ENCODE results near the gene TIRAP. TPM values are rescaled to one million over a fixed set of nuclear protein-coding genes. Genes with fewer than 3 reads are reported as not detected.

The TIRAP gene
- total RNA-seq, 1 donor from 2014 or later, result 11.7 TPM

DNA sequence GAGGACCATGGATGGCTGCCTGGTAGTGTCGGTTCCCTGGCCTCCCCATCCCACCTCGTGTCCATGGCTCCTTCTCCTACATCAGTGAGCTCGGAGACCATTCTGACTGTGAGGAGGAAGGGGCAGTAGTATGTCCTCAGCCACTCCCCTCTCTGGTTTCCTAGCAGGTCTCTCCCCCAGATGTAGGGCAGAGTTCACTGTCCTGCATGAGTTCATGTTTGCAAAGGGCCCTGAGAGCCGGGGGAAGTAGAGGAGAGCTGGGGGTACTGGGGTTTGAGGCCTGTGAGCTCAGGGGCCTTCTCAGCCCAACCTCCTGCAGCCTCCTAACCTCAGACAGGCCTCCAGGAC, 54.2 kb downstream of the TIRAP start:
- no peak for TF ChIP-seq CTCF (IDR thresholded peaks at IDR 0.05; ENCODE audit: insufficient read depth, low read length, poor library complexity, severe bottlenecking)
- H3K27me3 ChIP-seq (ENCODE audit: control insufficient read depth, insufficient read depth, low read length), result no peaks in the 10 kb centered on the region
- H3K4me3 ChIP-seq (ENCODE audit: low read depth, low read length), result no peak overlapping the region
- no peak for DNase-seq (ENCODE audit: low read depth)
- no peaks in the 10 kb centered on the region for H3K36me3 ChIP-seq (ENCODE audit: control insufficient read depth, insufficient read depth, low read length)

DNA sequence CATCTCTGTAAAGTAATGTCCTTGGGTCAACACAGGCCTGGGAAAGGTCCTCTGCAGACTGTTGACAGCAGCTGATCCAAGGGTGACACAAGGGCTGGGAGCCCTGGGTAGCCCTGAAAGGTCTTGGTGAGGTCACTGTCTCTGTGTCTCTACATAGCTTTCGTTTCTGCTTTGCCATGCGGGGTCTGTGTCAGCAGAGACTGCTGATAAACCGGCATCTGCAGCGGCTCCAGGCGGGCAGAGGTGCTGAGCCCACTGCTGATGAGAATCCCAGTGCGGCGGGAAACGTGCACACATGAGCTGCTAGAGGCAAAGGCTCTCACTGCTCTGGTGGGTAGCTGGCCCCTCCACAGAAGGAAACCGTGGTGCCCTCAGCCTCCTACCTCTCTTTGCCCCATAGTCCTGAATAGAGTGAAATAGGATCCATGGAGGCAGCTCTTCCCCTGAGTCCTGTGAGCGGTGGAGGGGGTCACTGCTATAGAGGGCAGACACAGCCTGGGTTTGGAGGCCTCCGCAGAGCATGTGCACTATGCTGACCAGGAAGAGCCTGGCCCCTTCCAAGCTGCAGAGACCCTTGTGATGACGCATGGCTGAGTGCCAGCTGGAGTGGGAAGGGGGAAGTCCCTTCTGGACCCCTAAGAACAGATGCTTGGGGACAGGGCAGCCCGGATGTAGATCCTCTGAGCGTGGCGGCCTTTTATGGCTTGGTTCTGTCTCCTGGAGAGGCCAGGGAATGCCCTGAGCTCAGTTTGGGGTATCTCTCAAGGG, 54.8 kb downstream of the TIRAP start:
- Histone ChIP-seq H3K4me3 (ENCODE audit: low read depth, low read length) (no peak overlapping the region), H3K27me3 (ENCODE audit: control insufficient read depth, insufficient read depth, low read length) (no peaks in the 10 kb centered on the region), H3K36me3 (ENCODE audit: control insufficient read depth, insufficient read depth, low read length) (no peaks in the 10 kb centered on the region)
- DNase-seq (ENCODE audit: low read depth), result no peak
- TF ChIP-seq CTCF (IDR thresholded peaks at IDR 0.05; ENCODE audit: insufficient read depth, low read length, poor library complexity, severe bottlenecking), result no peak

GRCh38 chr11:126338346-126339055, 55.6 kb downstream of the TIRAP start:
- no peak for DNase-seq (ENCODE audit: low read depth)
- H3K4me3 ChIP-seq (ENCODE audit: low read depth, low read length), result no peak overlapping the region
- no peak for TF ChIP-seq CTCF (IDR thresholded peaks at IDR 0.05; ENCODE audit: insufficient read depth, low read length, poor library complexity, severe bottlenecking)
- H3K27me3 ChIP-seq (ENCODE audit: control insufficient read depth, insufficient read depth, low read length), result no peaks in the 10 kb centered on the region
- H3K36me3 ChIP-seq (ENCODE audit: control insufficient read depth, insufficient read depth, low read length), result no peaks in the 10 kb centered on the region

GRCh38 chr11:126339073-126339862, 56.4 kb downstream of the TIRAP start:
- H3K36me3 ChIP-seq (ENCODE audit: control insufficient read depth, insufficient read depth, low read length), result no peaks in the 10 kb centered on the region
- no peak overlapping the region for H3K4me3 ChIP-seq (ENCODE audit: low read depth, low read length)
- no peak for TF ChIP-seq CTCF (IDR thresholded peaks at IDR 0.05; ENCODE audit: insufficient read depth, low read length, poor library complexity, severe bottlenecking)
- DNase-seq (ENCODE audit: low read depth), result no peak
- no peaks in the 10 kb centered on the region for H3K27me3 ChIP-seq (ENCODE audit: control insufficient read depth, insufficient read depth, low read length)

- H3K4me3 ChIP-seq (ENCODE audit: low read depth, low read length), result no peak overlapping the region
- DNase-seq (ENCODE audit: low read depth), result no peak
- TF ChIP-seq CTCF (IDR thresholded peaks at IDR 0.05; ENCODE audit: insufficient read depth, low read length, poor library complexity, severe bottlenecking), result no peak
- no peaks in the 10 kb centered on the region for H3K36me3 ChIP-seq (ENCODE audit: control insufficient read depth, insufficient read depth, low read length)
- H3K27me3 ChIP-seq (ENCODE audit: control insufficient read depth, insufficient read depth, low read length), result no peaks in the 10 kb centered on the region
Observed at GRCh38 chr11:126339863-126340434, 57.1 kb downstream of the TIRAP start.

All from kidney epithelial cell (primary cell).